ENCODE results near the gene ZNRF4.
"Not testable (repeated sequence)": the region's sequence is repeated elsewhere in the genome, so short reads cannot be mapped to it uniquely, and the experiment has no call there.

Gene ZNRF4

DNA sequence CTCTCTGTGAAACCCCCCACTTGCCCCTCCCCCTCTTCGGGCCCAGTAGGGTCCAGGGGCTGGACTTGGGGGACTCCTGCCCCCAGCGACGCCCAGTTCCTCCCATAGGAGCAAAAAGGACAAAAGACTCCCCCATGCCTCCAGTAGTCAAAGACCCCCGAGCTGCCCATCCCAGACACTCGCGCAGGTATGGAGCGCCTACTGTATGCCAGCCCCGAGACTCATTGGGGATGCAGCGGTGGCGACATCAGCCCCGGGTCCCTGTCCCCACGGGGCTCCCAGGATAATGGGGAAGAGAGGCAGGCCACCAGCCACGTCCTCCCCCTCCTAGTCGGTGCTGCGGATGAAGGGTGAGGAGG lies 18.3 kb upstream of the ZNRF4 start:
- Histone ChIP-seq H3F3A (ENCODE audit: insufficient read depth) (no peaks in the 10 kb centered on the region), H3K36me3 (ENCODE audit: low read length) (no peaks in the 10 kb centered on the region), H3K9ac (ENCODE audit: low read length) (no peak overlapping the region), H3K4me2 (ENCODE audit: low read depth, low read length, poor library complexity, severe bottlenecking) (no peak overlapping the region), H3K79me2 (ENCODE audit: insufficient read depth, low read length) (no peaks in the 10 kb centered on the region), H3K27me3 (ENCODE audit: low read length) (no peaks in the 10 kb centered on the region), H3K27ac (ENCODE audit: low read depth, low read length) (no peak overlapping the region), H3K9me2 (replicated peaks; ENCODE audit: insufficient read depth, low read length) (no peaks in the 10 kb centered on the region), H2AFZ (ENCODE audit: low read depth, low read length, severe bottlenecking) (no peak overlapping the region), H4K20me1 (ENCODE audit: low read depth, low read length) (no peaks in the 10 kb centered on the region), H3K9me3 (ENCODE audit: insufficient read depth, low read length) (no peaks in the 10 kb centered on the region), H3K4me3 (ENCODE audit: insufficient read depth, low read length, poor library complexity, severe bottlenecking) (no peak overlapping the region)
- TF ChIP-seq, protein P1, sequence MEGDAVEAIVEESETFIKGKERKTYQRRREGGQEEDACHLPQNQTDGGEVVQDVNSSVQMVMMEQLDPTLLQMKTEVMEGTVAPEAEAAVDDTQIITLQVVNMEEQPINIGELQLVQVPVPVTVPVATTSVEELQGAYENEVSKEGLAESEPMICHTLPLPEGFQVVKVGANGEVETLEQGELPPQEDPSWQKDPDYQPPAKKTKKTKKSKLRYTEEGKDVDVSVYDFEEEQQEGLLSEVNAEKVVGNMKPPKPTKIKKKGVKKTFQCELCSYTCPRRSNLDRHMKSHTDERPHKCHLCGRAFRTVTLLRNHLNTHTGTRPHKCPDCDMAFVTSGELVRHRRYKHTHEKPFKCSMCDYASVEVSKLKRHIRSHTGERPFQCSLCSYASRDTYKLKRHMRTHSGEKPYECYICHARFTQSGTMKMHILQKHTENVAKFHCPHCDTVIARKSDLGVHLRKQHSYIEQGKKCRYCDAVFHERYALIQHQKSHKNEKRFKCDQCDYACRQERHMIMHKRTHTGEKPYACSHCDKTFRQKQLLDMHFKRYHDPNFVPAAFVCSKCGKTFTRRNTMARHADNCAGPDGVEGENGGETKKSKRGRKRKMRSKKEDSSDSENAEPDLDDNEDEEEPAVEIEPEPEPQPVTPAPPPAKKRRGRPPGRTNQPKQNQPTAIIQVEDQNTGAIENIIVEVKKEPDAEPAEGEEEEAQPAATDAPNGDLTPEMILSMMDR (IDR thresholded peaks at IDR 0.05; ENCODE audit: insufficient read depth, low read length, poor library complexity, severe bottlenecking): no peak
- TF ChIP-seq EZH2phosphoT487 (conservative IDR thresholded peaks at IDR 0.05; ENCODE audit: low read length): no peak

DNA sequence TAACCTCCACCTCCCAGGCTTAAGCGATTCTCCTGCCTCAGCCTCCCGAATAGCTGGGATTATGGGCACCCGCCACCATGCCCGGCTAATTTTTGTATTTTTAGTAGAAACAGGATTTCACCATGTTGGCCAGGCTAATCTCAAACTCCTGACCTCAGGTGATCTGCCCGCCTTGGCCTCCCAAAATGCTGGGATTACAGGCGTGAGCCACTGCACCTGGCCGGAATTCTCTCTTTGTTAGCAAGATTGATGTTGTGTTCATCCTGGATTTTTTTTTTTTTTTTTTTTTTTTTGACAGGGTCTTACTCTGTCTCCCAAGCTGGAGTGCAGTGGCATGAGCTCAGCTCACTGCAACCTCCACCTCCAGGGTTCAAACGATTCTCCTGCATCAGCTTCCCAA lies 16.5 kb upstream of the ZNRF4 start:
- not testable (repeated sequence) for H3K9me3 ChIP-seq (ENCODE audit: insufficient read depth, low read length); H3F3A ChIP-seq (ENCODE audit: insufficient read depth); H3K27ac ChIP-seq (ENCODE audit: low read depth, low read length); H3K4me3 ChIP-seq (ENCODE audit: insufficient read depth, low read length, poor library complexity, severe bottlenecking); H2AFZ ChIP-seq (ENCODE audit: low read depth, low read length, severe bottlenecking); H4K20me1 ChIP-seq (ENCODE audit: low read depth, low read length); H3K79me2 ChIP-seq (ENCODE audit: insufficient read depth, low read length); H3K9ac ChIP-seq (ENCODE audit: low read length); H3K36me3 ChIP-seq (ENCODE audit: low read length); H3K4me2 ChIP-seq (ENCODE audit: low read depth, low read length, poor library complexity, severe bottlenecking); H3K27me3 ChIP-seq (ENCODE audit: low read length); H3K9me2 ChIP-seq (replicated peaks; ENCODE audit: insufficient read depth, low read length)

GRCh38 chr19:5439452-5439851 lies 15.8 kb upstream of the ZNRF4 start:
- no peak overlapping the region for H3K27ac ChIP-seq (ENCODE audit: low read depth, low read length)
- H3K36me3 ChIP-seq (ENCODE audit: low read length): no peaks in the 10 kb centered on the region
- H3K9me3 ChIP-seq (ENCODE audit: insufficient read depth, low read length): no peaks in the 10 kb centered on the region
- H3K4me2 ChIP-seq (ENCODE audit: low read depth, low read length, poor library complexity, severe bottlenecking): no peak overlapping the region
- H3K9ac ChIP-seq (ENCODE audit: low read length): no peak overlapping the region
- no peak overlapping the region for H2AFZ ChIP-seq (ENCODE audit: low read depth, low read length, severe bottlenecking)
- H4K20me1 ChIP-seq (ENCODE audit: low read depth, low read length): no peaks in the 10 kb centered on the region
- H3K9me2 ChIP-seq (replicated peaks; ENCODE audit: insufficient read depth, low read length): no peaks in the 10 kb centered on the region
- H3K4me3 ChIP-seq (ENCODE audit: insufficient read depth, low read length, poor library complexity, severe bottlenecking): no peak overlapping the region
- no peaks in the 10 kb centered on the region for H3K27me3 ChIP-seq (ENCODE audit: low read length)
- TF ChIP-seq EZH2phosphoT487 (conservative IDR thresholded peaks at IDR 0.05; ENCODE audit: low read length): no peak
- TF ChIP-seq, protein P1 (IDR thresholded peaks at IDR 0.05; ENCODE audit: insufficient read depth, low read length, poor library complexity, severe bottlenecking): no peak
- H3F3A ChIP-seq (ENCODE audit: insufficient read depth): no peaks in the 10 kb centered on the region
- no peaks in the 10 kb centered on the region for H3K79me2 ChIP-seq (ENCODE audit: insufficient read depth, low read length)

GRCh38 chr19:5440299-5440698 lies 14.9 kb upstream of the ZNRF4 start:
- H2AFZ ChIP-seq (ENCODE audit: low read depth, low read length, severe bottlenecking): no peak overlapping the region
- no peak for TF ChIP-seq EZH2phosphoT487 (conservative IDR thresholded peaks at IDR 0.05; ENCODE audit: low read length)
- TF ChIP-seq, protein P1 (IDR thresholded peaks at IDR 0.05; ENCODE audit: insufficient read depth, low read length, poor library complexity, severe bottlenecking): no peak
- no peak overlapping the region for H3K4me3 ChIP-seq (ENCODE audit: insufficient read depth, low read length, poor library complexity, severe bottlenecking)
- H3K4me2 ChIP-seq (ENCODE audit: low read depth, low read length, poor library complexity, severe bottlenecking): no peak overlapping the region
- H3F3A ChIP-seq (ENCODE audit: insufficient read depth): no peaks in the 10 kb centered on the region
- no peaks in the 10 kb centered on the region for H3K9me3 ChIP-seq (ENCODE audit: insufficient read depth, low read length)
- H3K79me2 ChIP-seq (ENCODE audit: insufficient read depth, low read length): no peaks in the 10 kb centered on the region
- H4K20me1 ChIP-seq (ENCODE audit: low read depth, low read length): no peaks in the 10 kb centered on the region
- H3K36me3 ChIP-seq (ENCODE audit: low read length): no peaks in the 10 kb centered on the region
- no peak overlapping the region for H3K9ac ChIP-seq (ENCODE audit: low read length)
- no peaks in the 10 kb centered on the region for H3K27me3 ChIP-seq (ENCODE audit: low read length)
- H3K9me2 ChIP-seq (replicated peaks; ENCODE audit: insufficient read depth, low read length): no peaks in the 10 kb centered on the region
- H3K27ac ChIP-seq (ENCODE audit: low read depth, low read length): no peak overlapping the region

All from SU-DHL-6 (cell line).